Fibroblast of lung (primary cell): ENCODE data around the gene IVL. TPM values are rescaled to one million over a fixed set of nuclear protein-coding genes. Genes with fewer than 3 reads are reported as not detected.

Experiments used
- DNase-seq, 2 donors: peaks; one replicate each; pipeline versions ENCODE4 v3.0.0 to v3.0.0-alpha.2; 2010; ENCODE audit warnings: low read depth in 2 of 2
- H2AFZ ChIP-seq: 2 replicates; pipeline ENCODE4 v1.5.1; 2012; ENCODE audit warnings: low read length, control low read depth, inconsistent platforms
- H3K27ac ChIP-seq: 2 replicates; pipeline ENCODE4 v1.5.1; 2011; ENCODE audit warnings: low read length, control low read depth; ENCODE audit not compliant: insufficient read depth
- H3K27me3 ChIP-seq: 2 replicates; pipeline ENCODE4 v1.5.1; 2011; ENCODE audit warnings: mild to moderate bottlenecking, low read length; ENCODE audit not compliant: control insufficient read depth, insufficient read depth
- H3K36me3 ChIP-seq: 2 replicates; pipeline ENCODE4 v1.5.1; 2011; ENCODE audit warnings: low read length; ENCODE audit not compliant: control insufficient read depth, insufficient read depth
- H3K4me1 ChIP-seq: 2 replicates; pipeline ENCODE4 v1.5.1; 2011; ENCODE audit warnings: low read length; ENCODE audit not compliant: control insufficient read depth, insufficient read depth; ENCODE audit errors: extremely low read depth
- H3K4me2 ChIP-seq: 2 replicates; pipeline ENCODE4 v1.5.1; 2011; ENCODE audit warnings: low read length, control low read depth; ENCODE audit not compliant: insufficient read depth; ENCODE audit errors: extremely low read depth
- H3K4me3 ChIP-seq, 4 experiments: fragments of 200-600 bp in 1 of 4; sonication (generic) in 1 of 4; replicated peaks in 1 of 4; 2 replicates each; pipeline ENCODE4 v1.5.1; 2011 to 2016; ENCODE audit warnings: low read length in 4 of 4, low read depth in 3 of 4, mild to moderate bottlenecking in 3 of 4, control low read depth in 2 of 4, inconsistent platforms in 1 of 4, mixed read lengths in 1 of 4; ENCODE audit not compliant: insufficient read depth in 1 of 4; ENCODE audit errors: control extremely low read depth in 1 of 4
- H3K79me2 ChIP-seq: 2 replicates; pipeline ENCODE4 v1.5.1; 2012; ENCODE audit warnings: mild to moderate bottlenecking, low read length, inconsistent platforms; ENCODE audit not compliant: control insufficient read depth, insufficient read depth
- H3K9ac ChIP-seq: 2 replicates; pipeline ENCODE4 v1.5.1; 2011; ENCODE audit warnings: mild to moderate bottlenecking, low read length, control low read depth; ENCODE audit not compliant: insufficient read depth
- H3K9me3 ChIP-seq: 2 replicates; pipeline ENCODE4 v1.5.1; 2012; ENCODE audit warnings: low read depth, low read length; ENCODE audit not compliant: control insufficient read depth, insufficient read depth
- H4K20me1 ChIP-seq: 2 replicates; pipeline ENCODE4 v1.5.1; 2011; ENCODE audit warnings: low read length; ENCODE audit not compliant: control insufficient read depth, insufficient read depth; ENCODE audit errors: extremely low read depth
- CTCF ChIP-seq, 2 donors: IDR thresholded peaks in 1 of 2; conservative IDR thresholded peaks in 1 of 2; 1 replicate in 1 of 2; 2 replicates in 1 of 2; pipeline ENCODE4 v1.5.1; 2011 to 2012; ENCODE audit warnings: low read length in 2 of 2, control low read depth in 1 of 2, inconsistent platforms in 1 of 2, low read depth in 1 of 2, mild to moderate bottlenecking in 1 of 2
- EZH2 ChIP-seq: IDR thresholded peaks from 2 replicates; pipeline ENCODE4 v1.5.1; 2012; ENCODE audit warnings: low read length, control low read depth, mild to moderate bottlenecking; ENCODE audit errors: missing control alignments
- polyA plus RNA-seq, 2 donors: library from polyadenylated mRNA; depleted of rRNA in 1 of 2; stranded (reverse) in 1 of 2; unstranded in 1 of 2; fragments of >200 nt; gene quantifications; 2 replicates each; pipeline ENCODE4 v1.2.1, GENCODE V29; 2011 to 2012; ENCODE audit warnings: missing spikeins in 1 of 2
- total RNA-seq: library from RNA; depleted of rRNA; stranded (reverse); fragments of >200 nt; gene quantifications from 2 replicates; pipeline ENCODE4 v1.2.1, GENCODE V29; 2014

Gene IVL
- total and polyA plus RNA-seq, 2 donors (not counting 1 experiment from before 2014, with no cell fraction given), result 0.10 TPM; not detected in 1

- no peaks in the 10 kb centered on the region for H3K27me3 ChIP-seq
- H3K79me2 ChIP-seq, result no peaks in the 10 kb centered on the region
- no peak for DNase-seq
- no peak overlapping the region for H3K4me3 ChIP-seq
- no peaks in the 10 kb centered on the region for H4K20me1 ChIP-seq
- no peaks in the 10 kb centered on the region for H3K9me3 ChIP-seq
- H2AFZ ChIP-seq, result no peak overlapping the region
- H3K4me2 ChIP-seq, result no peak overlapping the region
- H3K9ac ChIP-seq, result no peak overlapping the region
- H3K4me1 ChIP-seq, result no peaks in the 10 kb centered on the region
- H3K27ac ChIP-seq, result no peak overlapping the region
- TF ChIP-seq EZH2 (no peak), CTCF (conservative IDR thresholded peaks at IDR 0.05 in 1 of 2, IDR thresholded peaks at IDR 0.05 in 1 of 2; ENCODE audit: low read depth in 1 of 2, low read length in 2 of 2) (no peak)
- H3K36me3 ChIP-seq, result no peaks in the 10 kb centered on the region
Measured at GRCh38 chr1:152861374-152861773, 47.0 kb upstream of the IVL start.

GRCh38 chr1:152864443-152864842 is 43.9 kb upstream of the IVL start:
- Histone ChIP-seq H3K36me3 (no peaks in the 10 kb centered on the region), H3K9me3 (no peaks in the 10 kb centered on the region), H3K4me2 (no peak overlapping the region), H3K4me1 (no peaks in the 10 kb centered on the region), H4K20me1 (no peaks in the 10 kb centered on the region), H2AFZ (no peak overlapping the region), H3K27ac (no peak overlapping the region), H3K27me3 (no peaks in the 10 kb centered on the region), H3K4me3 (no peak overlapping the region), H3K9ac (no peak overlapping the region), H3K79me2 (no peaks in the 10 kb centered on the region)
- no peak for DNase-seq
- TF ChIP-seq CTCF (conservative IDR thresholded peaks at IDR 0.05 in 1 of 2, IDR thresholded peaks at IDR 0.05 in 1 of 2; ENCODE audit: low read depth in 1 of 2, low read length in 2 of 2) (no peak), EZH2 (no peak)

- H3K9ac ChIP-seq, result no peak overlapping the region
Measured at GRCh38 chr1:152866321-152866720, 42.0 kb upstream of the IVL start.

More at GRCh38 chr1:152866321-152866720, 42.0 kb upstream of the IVL start:
- no peak overlapping the region for H3K27ac ChIP-seq
- H3K9me3 ChIP-seq, result no peaks in the 10 kb centered on the region
- H3K27me3 ChIP-seq, result no peaks in the 10 kb centered on the region
- H3K4me3 ChIP-seq, result no peak overlapping the region
- no peak overlapping the region for H3K4me2 ChIP-seq
- no peak for TF ChIP-seq EZH2
- no peak for TF ChIP-seq CTCF (conservative IDR thresholded peaks at IDR 0.05 in 1 of 2, IDR thresholded peaks at IDR 0.05 in 1 of 2; ENCODE audit: low read depth in 1 of 2, low read length in 2 of 2)
- no peaks in the 10 kb centered on the region for H4K20me1 ChIP-seq
- no peaks in the 10 kb centered on the region for H3K4me1 ChIP-seq
- H3K36me3 ChIP-seq, result no peaks in the 10 kb centered on the region
- no peak overlapping the region for H2AFZ ChIP-seq
- DNase-seq, result no peak
- no peaks in the 10 kb centered on the region for H3K79me2 ChIP-seq
